HepG2 (cell line): Measurements from ENCODE around the gene SNAP23. TPM values are rescaled to one million over a fixed set of nuclear protein-coding genes. Genes with fewer than 3 reads are reported as not detected.

Experiments
- ATM ChIP-seq: fragments of 450-650 bp; IDR thresholded peaks from 2 replicates; pipeline ENCODE4 v1.7.1; 2017; ENCODE audit warnings: mild to moderate bottlenecking, borderline replicate concordance
- HDAC1 ChIP-seq: sonication (generic); formaldehyde crosslinking; IDR thresholded peaks from 2 replicates; pipeline ENCODE4 v1.5.1; 2020; ENCODE audit warnings: mild to moderate bottlenecking, missing genetic modification reagents
- LRRFIP1 ChIP-seq: sonication (generic); formaldehyde crosslinking; conservative IDR thresholded peaks from 2 replicates; pipeline ENCODE4 v1.4.0; 2020; ENCODE audit warnings: missing genetic modification reagents
- MAFK ChIP-seq, 2 experiments: IDR thresholded peaks in 1 of 2; conservative IDR thresholded peaks in 1 of 2; 2 replicates each; pipeline ENCODE4 v1.6.1; 2011; ENCODE audit warnings: improper control_type of control experiment in 2 of 2, low read length in 2 of 2
- RBAK ChIP-seq: sonication (generic); formaldehyde crosslinking; IDR thresholded peaks from 2 replicates; pipeline ENCODE4 v1.5.1; 2020; ENCODE audit warnings: mild to moderate bottlenecking, missing genetic modification reagents
- SNAI1 ChIP-seq: sonication (generic); formaldehyde crosslinking; IDR thresholded peaks from 2 replicates; pipeline ENCODE4 v1.5.0; 2020; ENCODE audit warnings: mild to moderate bottlenecking, missing genetic modification reagents, borderline replicate concordance
- SNAPC2 ChIP-seq: sonication (generic); formaldehyde crosslinking; IDR thresholded peaks from 2 replicates; pipeline ENCODE4 v1.8.1; 2022; ENCODE audit warnings: mild to moderate bottlenecking, missing genetic modification reagents
- SRF ChIP-seq: IDR thresholded peaks from 2 replicates; pipeline ENCODE4 v1.6.1; 2011; ENCODE audit warnings: mild to moderate bottlenecking, low read depth, low read length, moderate library complexity
- TEAD3 ChIP-seq: optimal IDR thresholded peaks from 2 replicates; pipeline ENCODE3; 2016; ENCODE audit warnings: borderline replicate concordance
- ZFP90 ChIP-seq: sonication (generic); formaldehyde crosslinking; IDR thresholded peaks from 2 replicates; pipeline ENCODE4 v1.8.0; 2022; ENCODE audit warnings: missing genetic modification reagents, mild to moderate bottlenecking, inconsistent platforms, borderline replicate concordance
- ZNF235 ChIP-seq: sonication (generic); formaldehyde crosslinking; IDR thresholded peaks from 2 replicates; pipeline ENCODE4 v1.8.1; 2023; ENCODE audit warnings: mild to moderate bottlenecking, missing genetic modification reagents, borderline replicate concordance
- ZNF335 ChIP-seq: sonication (generic); formaldehyde crosslinking; IDR thresholded peaks from 2 replicates; pipeline ENCODE4 v1.4.0; 2020; ENCODE audit warnings: missing genetic modification reagents
- ZNF547 ChIP-seq: sonication (generic); formaldehyde crosslinking; IDR thresholded peaks from 2 replicates; pipeline ENCODE4 v1.5.1; 2020; ENCODE audit warnings: mild to moderate bottlenecking, missing genetic modification reagents
- ZNF552 ChIP-seq: sonication (generic); formaldehyde crosslinking; IDR thresholded peaks from 2 replicates; pipeline ENCODE4 v1.9.0; 2022; ENCODE audit warnings: missing genetic modification reagents, mild to moderate bottlenecking, borderline replicate concordance
- ZNF704 ChIP-seq: sonication (generic); formaldehyde crosslinking; IDR thresholded peaks from 2 replicates; pipeline ENCODE4 v1.8.1; 2023; ENCODE audit warnings: mild to moderate bottlenecking, inconsistent platforms, moderate library complexity, missing genetic modification reagents, borderline replicate concordance
- ZNF768 ChIP-seq: sonication (generic); formaldehyde crosslinking; IDR thresholded peaks from 2 replicates; pipeline ENCODE4 v1.4.0; 2020; ENCODE audit warnings: missing genetic modification reagents
- ZNF790 ChIP-seq: sonication (generic); formaldehyde crosslinking; IDR thresholded peaks from 2 replicates; pipeline ENCODE4 v1.8.0; 2022; ENCODE audit warnings: missing genetic modification reagents, mild to moderate bottlenecking, borderline replicate concordance
- ZSCAN31 ChIP-seq: sonication (generic); formaldehyde crosslinking; IDR thresholded peaks from 2 replicates; pipeline ENCODE4 v1.5.0; 2020; ENCODE audit warnings: low read depth, mild to moderate bottlenecking, missing genetic modification reagents
- polyA plus RNA-seq, 8 experiments: library from polyadenylated mRNA; depleted of rRNA in 3 of 8; stranded (reverse) in 7 of 8; unstranded in 1 of 8; fragments of >200 nt; fragmentation: Illumina TruSeq in 4 of 8; extraction: Trizol in 4 of 8; gene quantifications; 2 replicates each; pipeline versions ENCODE4 v1.2.1 to v1.2.3, GENCODE V29; 2011 to 2016; ENCODE audit warnings: low read depth in 4 of 8, missing spikeins in 1 of 8, mixed read lengths in 1 of 8; ENCODE audit not compliant: insufficient read depth in 1 of 8
- total RNA-seq, 5 experiments: library from RNA; depleted of rRNA; stranded (reverse); fragments of >200 nt; fragmentation: Illumina TruSeq; extraction: Trizol; gene quantifications; 2 replicates each; pipeline ENCODE4 v1.2.3, GENCODE V29; 2016; ENCODE audit warnings: low read depth in 1 of 5
- TF ChIP-seq, protein P1 (sequence below): sonication (generic); formaldehyde crosslinking; IDR thresholded peaks from 2 replicates; pipeline ENCODE4 v1.4.0; 2020; ENCODE audit warnings: missing genetic modification reagents, borderline replicate concordance
- TF ChIP-seq, protein P2 (sequence below): sonication (generic); formaldehyde crosslinking; IDR thresholded peaks from 2 replicates; pipeline ENCODE4 v1.4.0; 2020; ENCODE audit warnings: missing genetic modification reagents, mild to moderate bottlenecking, borderline replicate concordance
- TF ChIP-seq, protein P3 (sequence below): sonication (generic); formaldehyde crosslinking; IDR thresholded peaks from 2 replicates; pipeline ENCODE4 v1.4.0; 2020; ENCODE audit warnings: mild to moderate bottlenecking, low read depth, missing genetic modification reagents

The SNAP23 gene
- total and polyA plus RNA-seq, 2 of the 13 experiments (the other 11 are each of a cell fraction or from before 2014, with no cell fraction given), result 37.0 to 101 TPM

DNA sequence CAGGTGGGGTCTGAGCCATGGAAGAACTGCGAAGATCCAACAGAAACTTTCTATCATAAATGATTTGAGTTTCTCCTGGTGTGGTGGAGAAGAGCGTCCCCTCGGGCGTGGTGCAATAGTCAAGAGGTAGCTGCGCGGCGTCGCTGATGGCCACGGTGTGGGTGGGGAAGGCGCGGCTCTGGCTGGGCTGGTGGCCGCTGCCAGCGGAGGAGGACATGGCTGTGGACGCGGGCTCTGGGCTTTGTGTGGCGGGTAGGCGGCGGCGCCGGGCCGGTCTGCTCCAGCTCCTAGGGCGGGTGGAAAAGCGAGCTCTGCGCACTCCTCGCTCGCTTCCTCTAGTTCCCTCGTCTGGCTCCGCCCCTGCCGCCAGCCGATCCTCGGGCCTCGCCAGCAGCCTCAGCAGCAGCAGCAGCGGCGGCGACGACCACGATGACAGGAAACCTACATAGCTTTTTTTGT, 85.9 kb downstream of the SNAP23 start (continued):
- TF ChIP-seq, protein P1, sequence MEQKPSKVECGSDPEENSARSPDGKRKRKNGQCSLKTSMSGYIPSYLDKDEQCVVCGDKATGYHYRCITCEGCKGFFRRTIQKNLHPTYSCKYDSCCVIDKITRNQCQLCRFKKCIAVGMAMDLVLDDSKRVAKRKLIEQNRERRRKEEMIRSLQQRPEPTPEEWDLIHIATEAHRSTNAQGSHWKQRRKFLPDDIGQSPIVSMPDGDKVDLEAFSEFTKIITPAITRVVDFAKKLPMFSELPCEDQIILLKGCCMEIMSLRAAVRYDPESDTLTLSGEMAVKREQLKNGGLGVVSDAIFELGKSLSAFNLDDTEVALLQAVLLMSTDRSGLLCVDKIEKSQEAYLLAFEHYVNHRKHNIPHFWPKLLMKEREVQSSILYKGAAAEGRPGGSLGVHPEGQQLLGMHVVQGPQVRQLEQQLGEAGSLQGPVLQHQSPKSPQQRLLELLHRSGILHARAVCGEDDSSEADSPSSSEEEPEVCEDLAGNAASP (CRISPR knock-in tag), result no peak
- TF ChIP-seq LRRFIP1 (CRISPR knock-in tag), result no peak
- TF ChIP-seq ZNF235 (CRISPR knock-in tag), result no peak
- no peak for TF ChIP-seq SNAI1 (CRISPR knock-in tag)
- no peak for TF ChIP-seq RBAK
- TF ChIP-seq SNAPC2, result no peak
- TF ChIP-seq ZNF547 (CRISPR knock-in tag), result 0 out of 2 replicates have a peak, but pooled peaks have one; percentile 43
- no peak; the same call in 1 of the 2 replicates for TF ChIP-seq ZNF768
- no peak for TF ChIP-seq ZNF552
- no peak for TF ChIP-seq SRF
- TF ChIP-seq ZNF704 (CRISPR knock-in tag), result no peak
- TF ChIP-seq ZNF790, result no peak
- TF ChIP-seq ATM, result no peak
- peak; percentile 11 for TF ChIP-seq TEAD3
- TF ChIP-seq ZNF335 (CRISPR knock-in tag), result no peak
- TF ChIP-seq, protein P2, sequence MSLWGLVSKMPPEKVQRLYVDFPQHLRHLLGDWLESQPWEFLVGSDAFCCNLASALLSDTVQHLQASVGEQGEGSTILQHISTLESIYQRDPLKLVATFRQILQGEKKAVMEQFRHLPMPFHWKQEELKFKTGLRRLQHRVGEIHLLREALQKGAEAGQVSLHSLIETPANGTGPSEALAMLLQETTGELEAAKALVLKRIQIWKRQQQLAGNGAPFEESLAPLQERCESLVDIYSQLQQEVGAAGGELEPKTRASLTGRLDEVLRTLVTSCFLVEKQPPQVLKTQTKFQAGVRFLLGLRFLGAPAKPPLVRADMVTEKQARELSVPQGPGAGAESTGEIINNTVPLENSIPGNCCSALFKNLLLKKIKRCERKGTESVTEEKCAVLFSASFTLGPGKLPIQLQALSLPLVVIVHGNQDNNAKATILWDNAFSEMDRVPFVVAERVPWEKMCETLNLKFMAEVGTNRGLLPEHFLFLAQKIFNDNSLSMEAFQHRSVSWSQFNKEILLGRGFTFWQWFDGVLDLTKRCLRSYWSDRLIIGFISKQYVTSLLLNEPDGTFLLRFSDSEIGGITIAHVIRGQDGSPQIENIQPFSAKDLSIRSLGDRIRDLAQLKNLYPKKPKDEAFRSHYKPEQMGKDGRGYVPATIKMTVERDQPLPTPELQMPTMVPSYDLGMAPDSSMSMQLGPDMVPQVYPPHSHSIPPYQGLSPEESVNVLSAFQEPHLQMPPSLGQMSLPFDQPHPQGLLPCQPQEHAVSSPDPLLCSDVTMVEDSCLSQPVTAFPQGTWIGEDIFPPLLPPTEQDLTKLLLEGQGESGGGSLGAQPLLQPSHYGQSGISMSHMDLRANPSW (CRISPR knock-in tag), result no peak
- TF ChIP-seq ZFP90 (CRISPR knock-in tag), result no peak
- TF ChIP-seq, protein P3, sequence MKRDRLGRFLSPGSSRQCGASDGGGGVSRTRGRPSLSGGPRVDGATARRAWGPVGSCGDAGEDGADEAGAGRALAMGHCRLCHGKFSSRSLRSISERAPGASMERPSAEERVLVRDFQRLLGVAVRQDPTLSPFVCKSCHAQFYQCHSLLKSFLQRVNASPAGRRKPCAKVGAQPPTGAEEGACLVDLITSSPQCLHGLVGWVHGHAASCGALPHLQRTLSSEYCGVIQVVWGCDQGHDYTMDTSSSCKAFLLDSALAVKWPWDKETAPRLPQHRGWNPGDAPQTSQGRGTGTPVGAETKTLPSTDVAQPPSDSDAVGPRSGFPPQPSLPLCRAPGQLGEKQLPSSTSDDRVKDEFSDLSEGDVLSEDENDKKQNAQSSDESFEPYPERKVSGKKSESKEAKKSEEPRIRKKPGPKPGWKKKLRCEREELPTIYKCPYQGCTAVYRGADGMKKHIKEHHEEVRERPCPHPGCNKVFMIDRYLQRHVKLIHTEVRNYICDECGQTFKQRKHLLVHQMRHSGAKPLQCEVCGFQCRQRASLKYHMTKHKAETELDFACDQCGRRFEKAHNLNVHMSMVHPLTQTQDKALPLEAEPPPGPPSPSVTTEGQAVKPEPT, result no peak
- TF ChIP-seq ZSCAN31, result peak; percentile 66; the same call in 1 of the 2 replicates
- peak; percentile 34; the same call in 1 of the 2 replicates for TF ChIP-seq HDAC1
- TF ChIP-seq MAFK (conservative IDR thresholded peaks at IDR 0.05 in 1 of 2, IDR thresholded peaks at IDR 0.05 in 1 of 2; ENCODE audit: low read length in 2 of 2), result no peak
